Kidney tubule cell (primary cell): ENCODE data around the gene OR5H2.

Experiments used
- DNase-seq: peaks from one replicate; pipeline ENCODE4 v3.0.0-alpha.2; 2018; ENCODE audit warnings: low spot score

The OR5H2 gene

GRCh38 chr3:98331329-98331728 is 49.0 kb downstream of the OR5H2 start:
- DNase-seq: no peak
